GM21825 (cell line): ENCODE measurements around the gene MB.

Source experiments
- ATAC-seq: cut with Tn5 transposase; IDR thresholded peaks from one replicate; pipeline ENCODE4 v1.9.1; 2021; ENCODE audit warnings: mild to moderate bottlenecking, moderate library complexity; ENCODE audit not compliant: unreplicated experiment

MB gene

GRCh38 chr22:35578836-35579575 lies 38.1 kb downstream of the MB start:
- ATAC-seq = no peak

- no peak for ATAC-seq
Measured at GRCh38 chr22:35577799-35578659, 39.1 kb downstream of the MB start.

- ATAC-seq = no peak
Measured at GRCh38 chr22:35576671-35577070, 40.5 kb downstream of the MB start.

GRCh38 chr22:35575116-35575748 lies 41.9 kb downstream of the MB start:
- no peak for ATAC-seq

- ATAC-seq = no peak
Measured at GRCh38 chr22:35572556-35572955, 44.6 kb downstream of the MB start.

- no peak for ATAC-seq
Measured at GRCh38 chr22:35570686-35571194, 46.4 kb downstream of the MB start.

- ATAC-seq = no peak
Measured at GRCh38 chr22:35569916-35570315, 47.2 kb downstream of the MB start.

- no peak for ATAC-seq
Measured at GRCh38 chr22:35568751-35569739, 48.1 kb downstream of the MB start.

- ATAC-seq = no peak
Measured at GRCh38 chr22:35567351-35568141, 49.6 kb downstream of the MB start.

GRCh38 chr22:35564975-35565867 lies 51.9 kb downstream of the MB start:
- ATAC-seq = no peak

- ATAC-seq = no peak
Measured at GRCh38 chr22:35563211-35563610, 53.9 kb downstream of the MB start.

- no peak for ATAC-seq
Measured at GRCh38 chr22:35561796-35562526, 55.2 kb downstream of the MB start.

GRCh38 chr22:35560824-35561223 lies 56.3 kb downstream of the MB start:
- no peak for ATAC-seq

GRCh38 chr22:35560366-35560765 lies 56.8 kb downstream of the MB start:
- ATAC-seq = no peak

GRCh38 chr22:35559354-35560005 lies 57.6 kb downstream of the MB start:
- ATAC-seq = no peak

- ATAC-seq = no peak
Measured at GRCh38 chr22:35558719-35559118, 58.4 kb downstream of the MB start.

GRCh38 chr22:35558031-35558430 lies 59.1 kb downstream of the MB start:
- ATAC-seq = no peak
